HEK293 (cell line): ENCODE measurements around the gene JAM3.

ENCODE experiments used
- CTCF ChIP-seq: fragments of 450-650 bp; formaldehyde crosslinking; IDR thresholded peaks from 2 replicates; pipeline ENCODE4 v1.5.1; 2016; ENCODE audit warnings: missing biosample characterization, missing genetic modification characterization
- MZF1 ChIP-seq: fragments of 450-650 bp; formaldehyde crosslinking; IDR thresholded peaks from 2 replicates; pipeline ENCODE4 v1.5.1; 2017; ENCODE audit warnings: missing biosample characterization, missing genetic modification characterization, borderline replicate concordance
- PRDM10 ChIP-seq: fragments of 450-650 bp; formaldehyde crosslinking; IDR thresholded peaks from 2 replicates; pipeline ENCODE4 v1.5.1; 2016; ENCODE audit warnings: missing biosample characterization, missing genetic modification characterization
- SCRT1 ChIP-seq: fragments of 450-650 bp; formaldehyde crosslinking; IDR thresholded peaks from 2 replicates; pipeline ENCODE4 v1.5.1; 2016; ENCODE audit warnings: missing biosample characterization, missing genetic modification characterization, borderline replicate concordance
- ZFP37 ChIP-seq: fragments of 450-650 bp; formaldehyde crosslinking; IDR thresholded peaks from 2 replicates; pipeline ENCODE4 v1.5.1; 2016; ENCODE audit warnings: missing biosample characterization, missing genetic modification characterization
- ZIC2 ChIP-seq: fragments of 450-650 bp; formaldehyde crosslinking; IDR thresholded peaks from 2 replicates; pipeline ENCODE4 v1.5.1; 2016; ENCODE audit warnings: missing biosample characterization, missing genetic modification characterization
- ZNF112 ChIP-seq: fragments of 450-650 bp; formaldehyde crosslinking; IDR thresholded peaks from 2 replicates; pipeline ENCODE4 v1.5.0; 2017; ENCODE audit warnings: missing biosample characterization, missing genetic modification characterization
- ZNF138 ChIP-seq: fragments of 450-650 bp; formaldehyde crosslinking; IDR thresholded peaks from 2 replicates; pipeline ENCODE4 v1.5.1; 2016; ENCODE audit warnings: missing biosample characterization, missing genetic modification characterization, borderline replicate concordance
- ZNF274 ChIP-seq, 2 experiments: fragments of 200-500 bp in 1 of 2; fragments of 450-650 bp in 1 of 2; sonication (Bioruptor generic) in 1 of 2; formaldehyde crosslinking in 1 of 2; IDR thresholded peaks; 2 replicates each; pipeline versions ENCODE4 v1.5.1 to v1.6.1; 2014 to 2016; ENCODE audit warnings: borderline replicate concordance in 1 of 2, inconsistent platforms in 1 of 2, low read length in 1 of 2, missing biosample characterization in 1 of 2, missing genetic modification characterization in 1 of 2
- ZNF530 ChIP-seq: fragments of 450-650 bp; formaldehyde crosslinking; IDR thresholded peaks from 2 replicates; pipeline ENCODE4 v1.5.1; 2016; ENCODE audit warnings: low read depth, missing biosample characterization, missing genetic modification characterization

GRCh38 chr11:134032043-134032442 lies 36.8 kb upstream of the JAM3 start:
- TF ChIP-seq CTCF (tag by site-specific recombination) (no peak), SCRT1 (tag by site-specific recombination) (no peak), ZNF530 (tag by site-specific recombination) (no peak), ZFP37 (tag by site-specific recombination) (no peak), ZNF112 (tag by site-specific recombination) (no peak), PRDM10 (tag by site-specific recombination) (no peak), ZNF274 (IDR thresholded peaks at IDR 0.05; ENCODE audit: low read length) (no peak), ZNF274 (tag by site-specific recombination; IDR thresholded peaks at IDR 0.05; ENCODE audit: borderline replicate concordance) (no peak), ZNF138 (no peak), ZIC2 (tag by site-specific recombination) (no peak), MZF1 (tag by site-specific recombination) (no peak)
